ENCODE measurements around the gene TMEM91.
A peak's percentile ranks its signal among the peaks of the same experiment; 100 is the strongest.

Gene TMEM91

DNA sequence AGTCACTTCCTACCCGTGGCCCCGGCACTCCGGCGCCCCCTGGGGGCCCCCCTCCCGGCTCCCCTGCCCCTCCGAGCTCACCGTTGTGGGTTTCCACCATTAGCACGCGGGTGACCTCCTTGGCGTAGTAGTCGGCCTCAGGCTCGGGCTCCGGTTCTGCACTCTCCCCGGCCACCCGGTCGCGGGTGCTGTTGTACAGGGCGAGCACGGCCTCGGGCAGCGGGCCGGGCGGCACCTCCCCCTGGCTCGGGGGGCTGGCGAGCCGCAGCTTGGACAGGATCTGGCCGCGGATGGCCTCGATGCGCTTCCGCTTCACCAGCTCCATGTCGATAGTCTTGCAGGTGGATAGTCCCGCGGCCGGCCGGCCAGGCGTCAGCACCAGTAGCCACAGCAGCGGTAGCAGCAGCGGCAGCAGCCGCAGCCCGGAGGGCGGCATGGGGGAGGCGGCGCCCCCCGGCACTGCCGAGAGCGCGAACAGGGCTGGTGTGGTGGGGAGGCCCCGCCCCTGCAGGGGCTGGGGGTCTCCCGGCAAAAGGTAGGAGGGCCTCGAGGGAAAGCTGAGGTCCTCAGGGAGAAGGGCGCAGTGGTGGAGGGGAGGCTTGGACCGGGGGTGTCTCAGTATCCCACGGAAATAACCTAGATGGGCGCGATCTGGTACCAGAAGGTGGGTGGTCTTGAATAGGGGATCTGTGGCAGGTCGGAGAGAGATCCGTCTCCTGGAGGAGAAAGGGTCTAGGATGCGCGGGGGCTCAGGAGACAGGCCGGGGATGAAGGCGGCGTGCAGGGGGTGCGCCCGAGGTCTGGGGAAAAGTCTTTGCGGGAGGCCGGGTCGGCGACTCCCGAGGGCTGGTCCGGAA lies 23.5 kb upstream of the TMEM91 start:
- Histone ChIP-seq H3K4me3 (peak overlapping the region; percentile 93), H3K27ac (peak overlapping the region; percentile 84 to 93)
- DNase-seq (ENCODE audit: low spot score): peak; percentile 83
- TF ChIP-seq, protein P1, sequence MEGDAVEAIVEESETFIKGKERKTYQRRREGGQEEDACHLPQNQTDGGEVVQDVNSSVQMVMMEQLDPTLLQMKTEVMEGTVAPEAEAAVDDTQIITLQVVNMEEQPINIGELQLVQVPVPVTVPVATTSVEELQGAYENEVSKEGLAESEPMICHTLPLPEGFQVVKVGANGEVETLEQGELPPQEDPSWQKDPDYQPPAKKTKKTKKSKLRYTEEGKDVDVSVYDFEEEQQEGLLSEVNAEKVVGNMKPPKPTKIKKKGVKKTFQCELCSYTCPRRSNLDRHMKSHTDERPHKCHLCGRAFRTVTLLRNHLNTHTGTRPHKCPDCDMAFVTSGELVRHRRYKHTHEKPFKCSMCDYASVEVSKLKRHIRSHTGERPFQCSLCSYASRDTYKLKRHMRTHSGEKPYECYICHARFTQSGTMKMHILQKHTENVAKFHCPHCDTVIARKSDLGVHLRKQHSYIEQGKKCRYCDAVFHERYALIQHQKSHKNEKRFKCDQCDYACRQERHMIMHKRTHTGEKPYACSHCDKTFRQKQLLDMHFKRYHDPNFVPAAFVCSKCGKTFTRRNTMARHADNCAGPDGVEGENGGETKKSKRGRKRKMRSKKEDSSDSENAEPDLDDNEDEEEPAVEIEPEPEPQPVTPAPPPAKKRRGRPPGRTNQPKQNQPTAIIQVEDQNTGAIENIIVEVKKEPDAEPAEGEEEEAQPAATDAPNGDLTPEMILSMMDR (IDR thresholded peaks at IDR 0.05): peak; percentile 16

DNA sequence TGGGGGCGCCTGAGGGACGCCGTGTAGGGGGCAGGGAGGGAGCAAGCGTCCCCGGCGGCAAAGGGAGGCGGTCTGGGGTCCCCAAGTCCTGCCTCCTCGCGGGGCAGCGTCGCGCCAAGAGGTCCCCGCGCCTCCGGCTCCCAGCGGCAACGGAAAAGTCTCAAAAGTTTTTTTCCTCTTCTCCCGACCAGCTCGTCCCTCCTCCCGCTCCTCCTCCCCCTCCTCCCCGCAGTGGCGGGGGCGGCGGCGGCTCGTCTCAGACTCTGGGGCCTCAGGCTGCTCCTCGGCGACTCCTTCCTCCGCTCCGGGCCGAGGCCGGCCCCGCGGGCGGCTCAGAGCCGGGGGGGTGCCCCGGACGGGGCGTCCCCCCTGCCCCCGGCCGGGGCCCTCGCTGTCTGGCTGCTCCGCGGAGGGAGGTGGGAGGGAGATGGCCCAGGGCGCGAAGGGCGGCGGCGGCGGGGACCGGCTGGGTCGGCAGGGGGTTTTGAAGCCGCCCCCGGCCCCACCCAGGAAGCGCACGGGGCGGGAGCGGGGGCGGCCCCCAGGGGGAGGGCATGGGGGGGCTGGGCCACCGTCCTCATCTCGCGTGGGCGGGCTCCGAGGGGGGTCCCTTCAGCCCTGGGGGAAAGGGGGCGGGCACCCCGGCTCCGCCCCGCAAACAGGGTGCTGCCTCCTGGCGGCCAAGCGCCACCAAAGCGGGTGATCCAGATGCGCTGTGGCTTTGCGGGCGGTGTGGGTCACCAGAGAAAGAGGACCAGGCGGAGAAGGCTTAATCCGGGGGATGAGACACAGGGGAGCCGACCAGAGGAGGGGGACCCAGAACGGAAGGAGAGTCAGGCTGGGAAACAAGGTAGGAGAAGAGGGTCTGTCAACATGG lies 22.6 kb upstream of the TMEM91 start, which contains the start of gene TGFB1:
TSS of gene TGFB1 (minus strand) at position 457 of the 877 bp plus-strand sequence. CDS start 878 bp downstream, outside the sequence.
- DNase-seq (ENCODE audit: low spot score): peak; percentile 95
- Histone ChIP-seq H3K27ac (peak within 1 kb of the TSS; percentile 84 to 93), H3K4me3 (peak within 1 kb of the TSS; percentile 93)
- TF ChIP-seq, protein P1 (IDR thresholded peaks at IDR 0.05): peak; percentile 94

DNA sequence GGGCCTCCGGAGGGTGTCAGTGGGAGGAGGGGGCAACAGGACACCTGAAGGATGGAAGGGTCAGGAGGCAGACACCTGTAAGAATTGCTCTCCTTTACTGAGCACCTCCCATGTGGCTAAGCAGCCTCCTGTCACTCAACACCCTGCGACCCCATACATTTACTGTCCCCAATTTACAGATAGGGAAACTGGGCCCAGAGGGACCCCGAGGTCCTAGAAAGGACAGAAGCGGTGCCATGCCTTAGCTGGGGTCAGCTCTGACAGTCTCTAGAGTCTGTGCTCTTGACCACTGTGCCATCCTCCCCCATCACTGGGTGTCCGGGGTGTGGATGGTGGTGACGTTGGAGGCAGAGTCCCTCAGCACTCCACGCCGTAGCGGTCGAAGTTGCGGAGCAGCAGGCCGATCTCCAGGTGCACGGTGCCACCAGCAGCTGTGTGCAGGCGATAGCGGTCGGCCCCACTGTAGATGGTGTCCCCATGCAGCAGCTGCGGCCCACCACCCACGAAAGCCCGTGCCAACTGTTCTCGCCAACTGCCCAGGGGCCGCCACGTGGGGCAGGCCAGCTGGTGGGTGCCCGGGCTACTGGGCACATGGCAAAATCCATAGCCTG lies 21.9 kb upstream of the TMEM91 start:
- DNase-seq (ENCODE audit: low spot score): no peak
- TF ChIP-seq, protein P1 (IDR thresholded peaks at IDR 0.05): no peak
- H3K27ac ChIP-seq: peak overlapping the region; percentile 84 to 93
- peak overlapping the region; percentile 93 for H3K4me3 ChIP-seq

DNA sequence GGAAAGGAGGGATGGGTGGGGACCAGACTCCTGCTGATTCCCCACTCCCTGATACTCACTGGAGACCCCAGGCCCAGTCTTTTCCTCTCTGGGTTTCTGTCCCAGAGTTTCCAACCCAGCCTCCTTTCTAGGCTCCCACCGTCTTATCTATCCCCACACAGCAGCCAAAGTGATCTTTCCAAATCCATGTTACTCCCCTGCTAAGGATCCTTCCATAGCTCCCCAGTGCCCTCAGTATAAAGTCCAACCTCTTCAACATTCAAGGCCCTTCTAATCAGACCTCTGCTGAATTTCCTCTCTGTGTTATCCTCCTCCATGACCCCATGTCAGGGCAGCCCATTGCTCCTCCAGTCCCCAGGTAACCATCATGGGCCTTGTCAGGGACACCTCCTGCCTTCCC lies 21.3 kb upstream of the TMEM91 start:
- Histone ChIP-seq H3K27ac (peak overlapping the region in 1 of 2 donors; percentile 93), H3K4me3 (no peak overlapping the region)
- TF ChIP-seq, protein P1 (IDR thresholded peaks at IDR 0.05): no peak
- no peak for DNase-seq (ENCODE audit: low spot score)

DNA sequence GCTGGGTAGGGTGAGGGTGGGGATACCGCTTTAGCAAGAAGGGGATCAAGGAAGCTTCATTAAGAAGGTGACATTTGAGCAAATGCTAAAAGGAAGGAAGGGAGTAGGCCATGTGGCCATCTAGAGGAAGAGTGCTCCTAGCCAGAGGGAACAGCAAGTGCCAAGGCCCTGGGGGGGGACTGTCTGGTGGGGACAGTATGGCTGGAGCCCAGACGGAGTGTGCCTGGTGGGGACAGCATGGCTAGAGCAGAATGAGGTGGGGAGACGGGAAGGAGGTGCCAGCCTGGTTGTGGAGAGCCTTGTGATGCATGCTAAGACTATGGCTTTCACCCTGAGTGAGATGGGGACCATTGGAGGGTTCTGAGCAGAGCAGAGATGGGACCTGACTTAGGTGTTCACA lies 20.5 kb upstream of the TMEM91 start:
- Histone ChIP-seq H3K4me3 (no peak overlapping the region), H3K27ac (peak overlapping the region in 1 of 2 donors; percentile 46)
- no peak for DNase-seq (ENCODE audit: low spot score)
- TF ChIP-seq, protein P1 (IDR thresholded peaks at IDR 0.05): no peak

DNA sequence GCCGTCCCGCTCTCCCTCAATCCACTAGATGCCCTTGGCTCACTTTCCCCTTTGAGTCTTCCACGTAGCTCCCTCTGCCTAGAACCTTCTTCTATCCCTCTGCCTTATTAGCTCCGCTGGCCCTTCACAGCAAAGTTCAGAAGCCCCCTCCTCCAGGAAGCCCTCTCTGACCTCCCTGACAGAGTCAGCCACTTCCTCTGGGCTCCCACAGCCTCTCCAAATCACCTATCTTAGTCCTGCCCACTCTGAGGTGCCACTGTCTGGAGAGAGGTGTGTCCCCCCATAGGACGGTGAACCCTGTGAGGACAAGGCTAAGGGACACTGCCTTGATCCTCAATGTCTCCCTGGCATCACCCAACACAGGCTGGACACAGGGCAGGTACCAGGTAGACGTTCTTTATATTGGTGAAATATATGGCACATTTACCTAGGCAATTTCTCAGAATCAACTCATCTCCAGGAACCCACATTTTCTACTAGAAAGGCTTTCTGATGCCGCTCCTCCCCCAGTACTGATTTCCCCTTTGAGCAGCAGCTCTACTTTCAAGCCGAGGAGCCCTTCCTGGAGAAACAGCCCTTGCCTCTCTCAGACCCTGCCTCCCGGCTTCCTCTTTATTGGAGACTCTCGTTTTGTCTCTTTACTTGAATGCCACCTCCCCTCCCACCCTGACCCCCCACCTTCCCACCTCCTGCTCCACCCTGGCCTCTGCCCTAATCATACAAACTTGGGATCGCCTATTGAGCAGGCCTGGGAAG lies 19.2 kb upstream of the TMEM91 start:
- TF ChIP-seq, protein P1 (IDR thresholded peaks at IDR 0.05): no peak
- Histone ChIP-seq H3K4me3 (no peak overlapping the region), H3K27ac (peak overlapping the region in 1 of 2 donors; percentile 32)
- DNase-seq (ENCODE audit: low spot score): no peak

Measured in coronary artery (tissue), 2 donors.